Prostate gland (tissue), 2 donors: Measurements from ENCODE around the gene OR2A7. TPM values are rescaled to one million over a fixed set of nuclear protein-coding genes. Genes with fewer than 3 reads are reported as not detected.
"Not testable (repeated sequence)": the region's sequence is repeated elsewhere in the genome, so short reads cannot be mapped to it uniquely, and the experiment has no call there.

Experiments
- DNase-seq: peaks from one replicate; pipeline ENCODE4 v3.0.0-alpha.2; 2019; ENCODE audit warnings: low spot score
- H3K27ac ChIP-seq, 2 donors: fragments of 200-600 bp; sonication (generic); 2 replicates each; pipeline ENCODE4 v1.5.1; 2017 to 2019
- H3K27me3 ChIP-seq: fragments of 200-600 bp; sonication (generic); replicated peaks from 2 replicates; pipeline ENCODE4 v1.5.1; 2019; ENCODE audit not compliant: insufficient read depth
- H3K36me3 ChIP-seq, 2 donors: fragments of 200-600 bp; sonication (generic); 1 replicate in 1 of 2; 2 replicates in 1 of 2; pipeline versions ENCODE4 v1.5.1 to v1.8.1; 2017 to 2019
- H3K4me1 ChIP-seq: fragments of 200-600 bp; sonication (generic); replicated peaks from 2 replicates; pipeline ENCODE4 v1.5.1; 2019
- H3K4me3 ChIP-seq, 2 donors: fragments of 200-600 bp; sonication (generic); 2 replicates each; pipeline ENCODE4 v1.5.1; 2017 to 2019
- H3K9me3 ChIP-seq: fragments of 200-600 bp; sonication (generic); 2 replicates; pipeline ENCODE4 v1.5.1; 2017
- CTCF ChIP-seq, 4 experiments: fragments of 200-600 bp in 2 of 4; fragments of 450-650 bp in 2 of 4; sonication (generic) in 2 of 4; IDR thresholded peaks; 1 replicate in 3 of 4; 2 replicates in 1 of 4; pipeline ENCODE4 v1.5.1; 2016 to 2019; ENCODE audit warnings: antibody characterized with exemption in 4 of 4, mild to moderate bottlenecking in 2 of 4, moderate library complexity in 2 of 4
- POLR2AphosphoS5 ChIP-seq: sonication (generic); formaldehyde crosslinking; IDR thresholded peaks from one replicate; pipeline ENCODE4 v1.6.1; 2017; ENCODE audit warnings: antibody characterized with exemption
- WGBS: methylation state at CpG from one replicate; pipeline ENCODE4 v1.1.5; 2018; 5-methylcytosine and 5-hydroxymethylcytosine counted together
- intact Hi-C: fragments of 100-400 bp; cut with DNase I; formaldehyde crosslinking; loops from one replicate; pipeline ENCODE4 v1.14.2; 2022
- total RNA-seq, 2 donors: library from RNA; depleted of rRNA; stranded (reverse); fragments of >200 nt; gene quantifications; one replicate each; pipeline ENCODE4 v1.1.0, GENCODE V29; 2016

OR2A7 gene
- total RNA-seq, 2 donors from 2014 or later, result 5.3 to 10.7 TPM

DNA sequence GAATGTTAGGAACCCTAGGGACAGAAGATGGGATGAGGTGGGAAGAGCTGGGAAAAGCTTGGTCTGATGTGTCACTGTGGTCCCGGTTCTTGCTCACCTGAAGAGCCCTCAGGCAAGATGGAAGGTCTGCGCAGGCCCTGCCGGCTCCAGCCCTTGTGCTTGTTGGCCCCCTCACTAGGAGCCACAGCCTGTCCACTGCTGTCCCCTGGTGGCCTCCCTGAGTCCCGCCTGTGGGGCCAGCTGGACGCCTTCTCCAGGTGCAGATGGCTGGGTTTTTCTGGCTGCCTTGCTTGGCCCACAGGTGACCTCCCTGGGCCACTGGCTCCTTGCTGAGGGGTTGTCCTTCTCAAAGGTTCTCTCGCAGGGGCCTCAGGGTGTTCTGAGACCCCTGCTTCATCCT, 19.1 kb upstream of the OR2A7 start:
- WGBS, result no CpG with 5 or more reads among the region's 6 CpGs
- DNase-seq, result not testable (repeated sequence)

GRCh38 chr7:144282490-144282889, 17.9 kb upstream of the OR2A7 start:
- H3K27ac ChIP-seq, H3K4me1 ChIP-seq, H3K4me3 ChIP-seq, H3K27me3 ChIP-seq, DNase-seq, intact Hi-C loops, H3K9me3 ChIP-seq, H3K36me3 ChIP-seq: not testable (repeated sequence)
- 96% methylated on average over 4 of the region's 4 CpGs for WGBS

More for the DNA sequence above, 19.1 kb upstream of the OR2A7 start:
- H3K9me3 ChIP-seq, H3K27me3 ChIP-seq, H3K36me3 ChIP-seq, H3K27ac ChIP-seq, H3K4me3 ChIP-seq, intact Hi-C loops, H3K4me1 ChIP-seq: not testable (repeated sequence)

GRCh38 chr7:144281981-144282380, 17.4 kb upstream of the OR2A7 start:
- H3K27me3 ChIP-seq, DNase-seq, intact Hi-C loops, H3K4me3 ChIP-seq, H3K4me1 ChIP-seq, H3K9me3 ChIP-seq, H3K27ac ChIP-seq, H3K36me3 ChIP-seq: not testable (repeated sequence)
- no CpG with 5 or more reads among the region's 8 CpGs for WGBS

DNA sequence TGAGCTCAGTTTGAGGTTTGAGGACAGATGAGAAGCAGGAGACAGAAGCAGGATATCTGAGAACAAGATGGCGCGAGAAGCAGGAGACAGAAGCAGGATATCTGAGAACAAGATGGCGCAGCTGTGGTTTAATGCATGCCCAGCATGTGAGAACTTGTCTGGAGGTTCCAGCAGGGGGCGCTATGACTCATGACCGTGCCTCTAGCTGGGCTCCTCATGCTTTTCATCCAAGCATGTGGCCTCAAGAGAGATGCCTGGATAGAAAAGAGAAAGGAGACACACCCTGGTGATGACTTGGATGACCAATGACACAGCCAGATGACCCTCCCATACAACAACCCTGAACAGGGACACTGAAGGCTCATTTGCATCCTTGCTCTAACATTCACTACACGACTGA, 15.4 kb upstream of the OR2A7 start:
- H3K4me1 ChIP-seq, H3K4me3 ChIP-seq, DNase-seq, H3K27ac ChIP-seq, H3K9me3 ChIP-seq, H3K36me3 ChIP-seq, H3K27me3 ChIP-seq, intact Hi-C loops: not testable (repeated sequence)
- 100% methylated on average over 3 of the region's 6 CpGs for WGBS

DNA sequence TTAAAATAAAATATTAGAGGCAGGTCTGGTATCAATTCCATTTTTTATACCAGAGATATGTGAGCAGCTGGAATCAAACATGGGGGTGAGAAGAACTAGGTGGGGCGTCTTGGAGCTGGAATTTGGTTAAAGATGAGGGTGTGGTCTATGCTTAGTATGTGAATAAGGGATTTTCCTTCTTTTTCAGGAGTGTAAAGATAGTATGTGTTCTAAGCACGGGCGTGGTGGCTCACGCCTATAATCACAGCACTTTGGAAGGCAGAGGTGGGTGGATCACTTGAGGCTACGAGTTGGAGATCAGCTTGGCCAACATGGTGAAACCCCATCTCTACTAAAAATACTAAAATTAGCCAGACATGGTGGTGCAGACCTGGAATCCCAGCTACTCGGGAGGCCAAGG, 10.7 kb upstream of the OR2A7 start:
- H3K4me3 ChIP-seq, H3K4me1 ChIP-seq, intact Hi-C loops, H3K27me3 ChIP-seq, H3K9me3 ChIP-seq, H3K27ac ChIP-seq, H3K36me3 ChIP-seq, DNase-seq: not testable (repeated sequence)
- 100% methylated on average over 4 of the region's 6 CpGs for WGBS

DNA sequence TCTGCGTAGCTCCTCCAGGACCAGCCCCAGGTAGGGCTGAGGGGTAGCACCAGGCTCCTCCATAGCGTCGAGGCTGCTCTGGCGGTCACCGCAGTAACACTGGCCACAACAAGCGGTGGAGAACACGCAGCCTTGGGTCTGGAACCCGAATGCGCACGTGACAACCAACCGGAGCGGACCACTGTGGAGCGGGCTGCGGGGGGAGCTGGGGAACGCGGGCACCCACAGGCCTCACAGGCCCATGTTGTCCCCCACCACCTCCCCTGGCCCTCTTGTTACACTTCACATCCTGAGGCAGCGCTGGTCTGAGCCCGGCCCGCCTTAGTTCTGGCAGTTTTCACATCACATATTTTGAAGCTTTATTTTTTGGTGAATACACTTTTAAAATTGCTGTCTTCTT, 4.6 kb upstream of the OR2A7 start, which contains the start of gene CTAGE8:
Gene CTAGE8 (minus strand): TSS at position 101 of the 400 bp plus-strand sequence. CDS start 38 bp downstream, at position 63.
- H3K27me3 ChIP-seq, H3K9me3 ChIP-seq, H3K27ac ChIP-seq, DNase-seq, H3K4me3 ChIP-seq, H3K36me3 ChIP-seq, intact Hi-C loops, H3K4me1 ChIP-seq: not testable (repeated sequence)
- no CpG with 5 or more reads among the region's 19 CpGs for WGBS

- WGBS, result no CpG with 5 or more reads among the region's 2 CpGs
- H3K4me1 ChIP-seq, H3K27ac ChIP-seq, H3K36me3 ChIP-seq, H3K9me3 ChIP-seq, H3K4me3 ChIP-seq, DNase-seq, intact Hi-C loops, H3K27me3 ChIP-seq: not testable (repeated sequence)
Measured at GRCh38 chr7:144262128-144262527, 2.5 kb downstream of the OR2A7 start.

DNA sequence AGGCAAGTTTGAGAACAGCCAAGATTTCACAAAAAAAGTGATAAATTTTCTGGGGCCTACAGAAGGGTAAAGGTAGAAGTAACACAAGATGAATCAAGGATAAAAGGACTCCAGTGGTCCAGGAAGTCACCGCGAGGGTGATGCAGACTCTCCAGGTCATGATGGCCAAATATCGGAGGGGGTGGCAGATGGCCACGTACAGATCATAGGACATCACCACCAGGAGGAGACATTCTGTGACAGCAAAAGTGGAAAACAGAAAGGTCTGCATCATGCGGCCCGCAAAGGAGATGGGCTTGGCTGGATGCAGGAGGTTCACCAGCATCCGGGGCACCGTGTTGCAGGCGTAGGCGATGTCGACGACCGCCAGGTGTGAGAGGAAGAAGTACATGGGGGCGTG, 5.5 kb downstream of the OR2A7 start:
- H3K36me3 ChIP-seq, H3K27ac ChIP-seq, H3K4me3 ChIP-seq, H3K9me3 ChIP-seq, intact Hi-C loops, H3K4me1 ChIP-seq, H3K27me3 ChIP-seq, DNase-seq: not testable (repeated sequence)
- no CpG with 5 or more reads among the region's 14 CpGs for whole genome bisulfite sequencing

DNA sequence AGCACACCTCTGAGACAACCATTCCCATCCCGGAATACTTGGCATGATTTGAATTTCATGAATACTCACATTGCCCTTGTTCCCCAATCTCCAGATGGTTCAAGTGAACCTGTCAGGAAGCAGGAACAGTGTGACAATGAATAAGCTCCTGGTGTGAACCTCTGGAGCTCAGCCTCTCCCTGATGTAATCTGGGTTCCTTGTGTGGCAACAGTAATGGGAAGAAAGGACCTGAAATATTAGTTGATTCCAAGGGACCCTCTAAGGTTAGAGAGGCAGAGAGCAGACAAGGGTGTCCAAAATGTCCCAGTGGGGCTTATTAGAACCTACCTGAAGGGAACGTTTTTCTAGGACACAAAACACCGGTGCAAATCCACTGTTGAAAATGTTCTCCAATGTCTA, 8.5 kb downstream of the OR2A7 start:
- intact Hi-C loops, result no loop called here
- no peaks in the 10 kb centered on the region for H3K4me1 ChIP-seq
- no peaks in the 10 kb centered on the region for H3K27me3 ChIP-seq
- WGBS, result 78% methylated on average over 3 of the region's 3 CpGs
- H3K4me3 ChIP-seq, result no peak overlapping the region
- H3K9me3 ChIP-seq, result no peaks in the 10 kb centered on the region
- no peak for DNase-seq
- H3K27ac ChIP-seq, result no peak overlapping the region
- no peaks in the 10 kb centered on the region for H3K36me3 ChIP-seq
- TF ChIP-seq POLR2AphosphoS5 (no peak), CTCF (IDR thresholded peaks at IDR 0.05) (no peak)
